DMS 273 (cell line): ENCODE data around the gene GTSF1L.
A peak's percentile ranks its signal among the peaks of the same experiment; 100 is the strongest.

Experiments
- DNase-seq: peaks from one replicate; lab custom pipeline; 2025; ENCODE audit not compliant: unreplicated experiment; lab: John Stamatoyannopoulos, UW

The GTSF1L gene

DNA sequence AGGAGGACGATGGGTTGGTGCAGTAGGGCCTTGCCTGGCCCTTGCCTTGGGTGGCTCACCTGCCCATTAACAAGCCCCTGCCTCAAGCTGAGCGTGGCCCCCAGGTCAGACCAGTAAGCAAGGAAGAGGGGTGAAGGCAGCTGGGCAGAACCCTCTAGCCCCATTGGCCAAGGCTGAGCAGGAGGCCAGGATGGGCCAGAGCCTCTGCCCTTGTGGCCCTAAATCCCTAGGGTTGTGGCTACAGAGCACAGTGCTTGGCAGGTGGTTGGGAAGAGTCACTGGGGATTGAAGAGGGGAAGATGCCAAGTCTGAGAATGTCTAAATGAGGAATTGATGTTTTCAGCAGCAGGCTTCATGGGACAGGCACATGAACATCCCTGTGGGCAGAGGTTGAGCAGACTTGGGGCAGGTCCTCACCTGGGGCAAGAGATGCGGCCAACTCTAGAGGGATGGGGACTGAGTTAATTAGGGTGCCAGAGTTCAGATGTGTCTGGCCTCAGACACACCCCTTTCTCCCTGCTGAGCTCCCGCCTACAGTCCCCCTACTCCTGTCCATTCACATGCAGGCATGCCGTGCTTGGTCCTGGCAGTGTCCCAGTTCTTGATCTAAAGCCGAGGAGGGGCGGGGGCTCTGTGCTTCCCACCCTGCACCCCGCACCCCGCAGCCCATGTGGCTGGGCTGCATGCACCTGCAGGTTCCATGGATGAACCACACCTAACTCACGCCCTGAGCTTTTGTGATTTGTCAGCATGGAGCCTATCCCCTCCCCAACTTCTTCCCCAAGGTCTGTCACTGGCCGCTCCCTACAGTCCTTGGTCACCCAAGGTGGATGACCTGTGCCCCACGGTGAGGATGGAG, 9.8 kb downstream of the GTSF1L start:
- DNase-seq = no peak

DNA sequence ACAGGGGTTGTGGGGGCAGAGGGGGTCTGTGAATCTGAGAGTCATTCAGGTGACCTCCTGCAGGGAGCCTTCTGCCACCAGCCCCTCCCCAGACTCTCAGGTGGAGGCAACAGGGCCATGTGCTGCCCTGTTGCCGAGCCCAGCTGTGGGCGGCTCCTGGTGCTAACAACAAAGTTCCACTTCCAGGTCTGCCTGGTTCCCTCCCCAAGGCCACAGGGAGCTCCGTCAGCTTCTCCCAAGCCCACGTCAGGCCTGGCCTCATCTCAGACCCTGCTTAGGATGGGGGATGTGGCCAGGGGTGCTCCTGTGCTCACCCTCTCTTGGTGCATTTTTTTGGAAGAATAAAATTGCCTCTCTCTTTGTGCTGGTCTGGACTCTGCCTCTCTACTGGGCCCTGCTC, 10.7 kb downstream of the GTSF1L start:
- DNase-seq = no peak

DNA sequence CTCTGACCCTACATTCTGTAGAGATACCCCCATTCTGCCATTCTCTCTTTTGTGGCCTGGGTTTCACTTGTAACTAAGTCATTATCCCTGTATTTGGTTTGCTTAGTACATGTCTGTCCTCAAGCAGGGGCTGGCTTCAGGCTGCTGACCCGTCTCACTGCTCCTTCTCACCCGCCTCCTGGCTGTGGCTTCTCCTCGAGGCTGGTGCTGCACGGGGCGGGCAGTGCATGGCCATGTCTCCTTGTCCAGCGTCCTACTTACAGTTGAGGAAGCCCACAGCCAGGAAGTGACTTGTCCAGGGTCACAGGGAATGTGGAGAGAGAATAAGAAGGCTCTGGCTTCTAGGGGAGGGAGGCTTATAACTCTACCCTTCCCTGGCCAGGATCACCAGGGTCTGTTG, 11.3 kb downstream of the GTSF1L start:
- no peak for DNase-seq

DNA sequence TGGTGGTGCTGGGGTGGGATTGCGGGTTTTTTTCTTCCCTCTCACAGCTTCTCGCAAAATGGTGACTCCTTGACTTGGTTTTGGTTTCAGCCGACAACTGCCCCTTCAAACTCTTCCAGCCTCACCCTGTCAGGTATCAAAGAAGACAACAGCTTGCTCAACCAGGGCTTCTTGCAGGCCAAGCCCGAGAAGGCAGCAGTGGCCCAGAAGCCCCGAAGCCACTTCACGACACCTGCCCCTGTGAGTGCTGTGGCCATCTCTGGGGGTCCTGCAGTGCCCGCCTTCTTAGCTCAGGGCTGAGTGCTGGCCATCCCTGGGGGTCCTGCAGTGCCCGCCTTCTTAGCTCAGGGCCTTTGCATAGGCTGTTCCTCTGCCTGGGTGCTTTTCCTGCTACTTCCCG, 11.8 kb downstream of the GTSF1L start:
- no peak for DNase-seq

DNA sequence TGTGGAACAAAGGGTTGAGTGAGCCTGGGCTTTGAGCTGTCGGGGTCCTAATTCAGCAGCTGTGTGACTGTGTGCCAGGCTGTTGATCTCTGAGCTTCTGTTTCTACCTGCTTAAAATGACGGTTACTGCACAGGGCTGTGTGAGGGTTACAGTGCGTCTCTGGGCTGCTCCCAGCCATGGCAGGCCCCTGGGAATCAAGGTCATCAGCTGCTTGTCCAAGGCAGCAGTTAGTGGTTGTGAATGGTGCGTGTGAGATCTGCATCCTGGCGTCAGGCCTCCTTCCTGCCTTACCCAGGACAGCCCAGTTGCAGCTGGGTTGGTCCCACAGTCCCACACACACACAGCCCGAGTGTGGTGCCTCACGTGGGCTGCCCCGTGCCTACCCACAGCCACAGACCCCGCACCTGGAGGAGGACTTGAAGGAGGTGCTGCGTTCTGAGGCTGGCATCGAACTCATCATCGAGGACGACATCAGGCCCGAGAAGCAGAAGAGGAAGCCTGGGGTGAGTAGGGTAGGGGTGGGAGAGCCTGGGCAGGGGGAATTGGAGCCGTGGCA, 15.6 kb downstream of the GTSF1L start:
- DNase-seq = no peak

DNA sequence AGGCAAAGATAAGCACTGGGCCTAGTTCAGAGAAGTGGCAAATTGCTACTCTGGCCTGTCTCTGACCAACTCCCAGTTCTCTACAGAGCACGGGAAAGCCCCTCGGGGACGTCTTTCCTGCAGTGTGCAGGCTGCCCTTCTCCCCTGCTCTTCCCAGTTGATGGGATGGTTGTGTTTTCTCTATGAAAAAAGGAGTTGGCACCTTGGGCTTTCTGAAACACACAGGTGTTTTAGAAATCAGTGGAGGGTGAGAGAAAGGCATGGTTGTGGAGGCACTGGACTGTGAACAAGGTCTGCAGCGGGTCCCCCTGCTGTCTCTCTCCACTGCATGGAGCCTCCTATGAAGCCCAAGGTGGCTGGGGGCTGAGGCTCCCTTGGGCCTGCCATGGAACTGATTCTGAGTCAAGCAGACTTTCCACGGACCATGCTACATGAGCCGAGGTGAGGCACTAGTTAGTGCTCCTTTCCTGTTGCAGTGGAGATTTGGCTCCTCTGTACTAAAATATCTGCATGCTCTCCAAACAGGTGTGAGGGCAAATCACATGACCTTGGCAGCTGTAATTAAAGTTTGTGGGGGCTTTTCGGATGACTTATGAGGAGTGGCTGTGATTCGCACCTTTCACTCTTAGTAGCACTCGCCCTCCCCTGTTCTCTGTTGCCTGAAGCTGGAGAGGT, 16.3 kb downstream of the GTSF1L start:
- no peak for DNase-seq

DNA sequence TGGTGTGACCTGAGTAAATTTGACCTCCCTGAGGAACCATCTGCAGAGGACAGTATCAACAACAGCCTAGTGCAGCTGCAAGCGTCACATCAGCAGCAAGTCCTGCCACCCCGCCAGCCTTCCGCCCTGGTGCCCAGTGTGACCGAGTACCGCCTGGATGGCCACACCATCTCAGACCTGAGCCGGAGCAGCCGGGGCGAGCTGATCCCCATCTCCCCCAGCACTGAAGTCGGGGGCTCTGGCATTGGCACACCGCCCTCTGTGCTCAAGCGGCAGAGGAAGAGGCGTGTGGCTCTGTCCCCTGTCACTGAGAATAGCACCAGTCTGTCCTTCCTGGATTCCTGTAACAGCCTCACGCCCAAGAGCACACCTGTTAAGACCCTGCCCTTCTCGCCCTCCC, 24.3 kb downstream of the GTSF1L start:
- DNase-seq = no peak

DNA sequence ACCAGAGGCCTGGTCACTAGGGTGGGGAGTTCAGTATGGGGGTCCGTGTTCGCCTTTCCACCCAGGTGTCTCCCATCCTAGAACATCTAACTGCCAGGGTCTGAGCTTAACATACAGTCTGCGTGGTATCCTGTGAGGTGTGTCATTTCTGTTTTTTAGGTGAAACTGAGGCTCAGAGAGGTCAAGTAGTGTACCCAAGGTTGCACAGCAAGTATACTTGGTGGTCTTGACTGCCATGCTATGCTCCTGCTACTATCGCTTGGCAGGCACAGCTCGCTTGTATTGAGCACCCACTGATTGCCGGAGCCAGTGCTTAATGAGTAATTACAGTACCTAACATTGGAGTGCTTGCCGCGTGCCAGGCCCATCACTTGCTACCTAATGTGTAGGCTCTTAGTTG, 26.2 kb downstream of the GTSF1L start:
- DNase-seq = no peak

DNA sequence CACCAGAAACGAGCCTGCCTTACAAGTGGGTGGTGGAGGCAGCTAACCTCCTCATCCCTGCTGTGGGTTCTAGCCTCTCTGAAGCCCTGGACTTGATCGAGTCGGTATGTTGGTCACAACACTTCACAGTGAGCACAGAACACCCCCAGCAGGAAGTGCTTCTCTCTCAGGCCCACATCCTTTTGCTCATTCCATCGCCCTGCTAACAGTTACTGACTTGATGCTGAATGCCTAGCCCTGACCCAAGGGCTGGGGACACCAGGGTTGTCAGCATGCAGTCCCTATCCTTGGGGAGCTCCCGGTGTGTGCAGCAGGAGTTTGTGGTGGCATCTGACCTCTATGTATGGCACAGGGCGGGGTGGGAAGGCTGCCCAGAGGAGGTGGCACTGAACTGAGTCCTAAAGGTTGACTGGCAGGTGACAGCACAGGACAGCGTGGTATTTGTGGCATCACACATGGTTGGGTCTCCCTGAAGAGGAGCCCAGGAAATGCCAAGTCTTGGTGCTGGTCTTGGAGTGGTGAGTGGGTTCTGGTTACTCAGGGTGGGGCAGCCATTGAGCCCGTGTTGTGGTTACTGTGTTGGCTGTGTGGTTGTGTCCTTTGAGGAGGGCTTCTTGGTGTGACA, 26.7 kb downstream of the GTSF1L start:
- DNase-seq = no peak

DNA sequence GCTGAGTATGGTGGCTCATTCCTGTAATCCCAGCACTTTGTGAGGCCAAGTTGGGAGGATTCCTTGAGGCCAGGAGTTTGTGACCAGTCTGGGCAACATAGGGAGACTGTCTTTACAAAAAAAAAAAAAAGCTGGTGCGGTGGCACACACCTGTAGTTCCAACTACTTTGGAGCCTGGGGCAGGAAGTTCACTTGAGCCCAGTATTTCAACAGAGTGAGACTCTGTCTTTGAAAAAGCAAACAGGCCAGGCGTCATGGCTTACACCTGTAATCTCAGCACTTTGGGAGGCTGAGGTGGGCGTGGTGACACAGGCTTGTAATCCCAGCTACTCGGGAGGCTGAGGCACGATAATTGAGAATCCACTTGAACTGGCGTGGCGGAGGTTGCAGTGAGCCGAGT, 31.2 kb downstream of the GTSF1L start:
- no peak for DNase-seq

DNA sequence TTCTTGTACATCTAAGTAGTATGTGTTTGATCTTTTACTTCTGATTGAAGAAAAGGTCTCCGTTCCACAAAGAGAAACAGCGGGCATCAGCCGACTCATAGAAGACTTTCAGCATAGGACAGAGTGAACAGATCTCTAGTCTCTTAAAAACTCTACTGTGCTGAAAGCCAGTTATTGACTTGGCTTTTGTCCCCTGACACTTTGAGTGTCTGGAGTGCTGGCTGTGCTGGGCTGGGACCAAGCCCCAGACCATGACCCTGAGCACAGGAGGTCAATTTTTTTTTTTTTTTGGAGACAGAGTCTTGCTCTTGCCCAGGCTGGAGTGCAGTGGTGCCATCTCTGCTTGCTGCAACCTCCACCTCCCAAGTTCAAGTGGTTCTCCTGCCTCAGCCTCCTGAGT, 32.0 kb downstream of the GTSF1L start:
- DNase-seq = no peak

DNA sequence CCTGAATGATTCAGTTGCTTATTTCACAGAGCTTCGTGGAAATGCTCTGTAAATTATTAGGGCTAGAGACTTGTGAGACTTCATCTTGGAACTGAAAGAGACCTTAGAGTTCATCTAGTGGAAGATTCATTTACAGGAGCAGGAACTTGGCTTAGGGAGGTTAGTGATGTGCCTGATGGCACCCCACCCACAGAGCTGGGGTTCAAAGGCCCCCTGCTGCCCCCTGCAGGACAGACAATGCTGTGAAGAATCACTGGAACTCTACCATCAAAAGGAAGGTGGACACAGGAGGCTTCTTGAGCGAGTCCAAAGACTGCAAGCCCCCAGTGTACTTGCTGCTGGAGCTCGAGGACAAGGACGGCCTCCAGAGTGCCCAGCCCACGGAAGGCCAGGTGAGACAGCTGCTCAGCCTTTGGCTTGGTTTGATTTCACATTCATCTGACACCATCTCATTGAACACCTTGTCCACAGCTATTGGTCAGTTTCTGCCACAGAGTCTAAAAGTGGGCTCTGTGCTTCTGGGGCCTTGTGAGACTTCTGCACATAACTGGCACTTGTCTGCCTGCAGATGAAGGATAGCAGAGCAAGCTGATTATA, 34.8 kb downstream of the GTSF1L start:
- DNase-seq = peak; percentile 81

DNA sequence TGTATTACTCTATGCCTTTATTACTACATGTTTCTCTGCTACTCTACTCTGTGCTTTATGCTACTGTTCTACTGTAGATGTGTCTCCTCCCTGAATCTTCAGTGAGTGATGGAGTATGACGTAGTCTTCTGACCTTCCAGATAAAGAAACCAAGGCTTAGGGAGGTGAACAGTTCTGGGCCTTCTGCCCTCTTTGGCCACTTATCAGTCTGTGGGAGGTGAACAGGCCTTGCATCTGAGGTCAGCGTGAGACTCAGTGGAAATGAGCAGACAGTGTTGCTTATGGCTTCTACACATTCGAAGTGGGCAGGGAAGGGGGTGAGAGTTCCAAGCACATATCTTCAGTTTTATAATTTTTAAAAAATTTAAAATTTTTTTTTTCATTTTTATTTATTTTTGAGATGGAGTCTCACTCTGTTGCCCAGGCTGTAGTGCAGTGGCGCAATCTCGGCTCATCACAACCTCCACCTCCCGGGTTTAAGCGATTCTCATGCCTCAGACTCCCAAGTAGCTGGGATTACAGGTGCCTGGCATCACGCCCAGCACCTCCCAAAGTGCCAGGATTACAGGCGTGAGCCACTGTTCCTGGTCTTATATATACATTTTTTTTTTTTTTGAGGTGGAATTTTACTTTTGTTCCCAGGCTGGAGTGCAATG, 35.7 kb downstream of the GTSF1L start:
- DNase-seq = no peak

DNA sequence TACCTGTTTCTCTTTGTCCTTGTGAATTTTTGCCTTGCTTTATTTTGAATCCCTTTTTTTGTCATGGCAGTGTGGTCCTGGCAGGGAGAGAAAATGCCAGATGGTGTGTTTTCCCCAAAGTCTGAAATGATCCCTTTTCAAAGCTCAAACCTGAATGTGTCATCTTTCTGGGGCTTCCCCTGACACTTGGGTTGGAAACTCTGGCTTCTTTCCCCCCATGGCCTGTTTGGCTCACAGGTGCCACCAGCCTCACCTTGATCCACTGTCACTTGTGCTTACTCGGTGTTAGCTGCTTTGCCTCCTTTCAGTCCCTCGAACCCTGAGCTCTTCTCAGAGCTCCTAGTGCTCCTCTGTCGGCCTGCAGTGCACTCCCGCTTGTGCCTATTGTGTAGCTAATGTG, 37.6 kb downstream of the GTSF1L start:
- DNase-seq = no peak

DNA sequence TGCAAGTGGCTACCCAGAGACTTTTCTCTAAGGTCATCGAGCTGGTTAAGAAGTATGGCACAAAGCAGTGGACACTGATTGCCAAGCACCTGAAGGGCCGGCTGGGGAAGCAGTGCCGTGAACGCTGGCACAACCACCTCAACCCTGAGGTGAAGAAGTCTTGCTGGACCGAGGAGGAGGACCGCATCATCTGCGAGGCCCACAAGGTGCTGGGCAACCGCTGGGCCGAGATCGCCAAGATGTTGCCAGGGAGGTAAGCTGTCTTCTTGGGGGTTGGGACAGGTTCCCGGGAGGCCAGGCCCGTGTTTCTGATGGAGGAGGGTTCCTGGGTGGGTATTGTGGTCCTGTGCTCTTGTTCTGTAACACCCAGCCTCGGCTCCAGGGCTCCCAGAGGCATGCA, 40.0 kb downstream of the GTSF1L start:
- no peak for DNase-seq

DNA sequence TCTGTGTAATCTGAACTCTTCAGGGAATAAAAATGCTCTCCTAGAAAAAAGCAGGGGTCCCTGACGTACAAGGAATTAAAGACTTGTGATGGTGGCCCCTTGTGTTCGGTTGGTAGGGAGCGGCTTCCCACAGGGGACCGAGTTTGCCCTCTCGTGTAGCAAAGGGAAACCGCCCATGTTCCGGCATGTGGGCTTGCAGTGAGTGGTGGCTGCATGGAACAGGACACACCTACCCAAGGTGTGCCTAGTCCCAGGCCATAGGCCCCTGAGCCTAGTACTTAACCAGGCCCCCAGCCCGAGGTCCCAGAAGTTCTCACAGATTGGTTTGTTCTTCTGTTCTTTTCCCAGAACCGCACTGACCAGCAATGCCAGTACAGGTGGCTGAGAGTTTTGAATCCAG, 44.4 kb downstream of the GTSF1L start:
- DNase-seq = no peak

DNA sequence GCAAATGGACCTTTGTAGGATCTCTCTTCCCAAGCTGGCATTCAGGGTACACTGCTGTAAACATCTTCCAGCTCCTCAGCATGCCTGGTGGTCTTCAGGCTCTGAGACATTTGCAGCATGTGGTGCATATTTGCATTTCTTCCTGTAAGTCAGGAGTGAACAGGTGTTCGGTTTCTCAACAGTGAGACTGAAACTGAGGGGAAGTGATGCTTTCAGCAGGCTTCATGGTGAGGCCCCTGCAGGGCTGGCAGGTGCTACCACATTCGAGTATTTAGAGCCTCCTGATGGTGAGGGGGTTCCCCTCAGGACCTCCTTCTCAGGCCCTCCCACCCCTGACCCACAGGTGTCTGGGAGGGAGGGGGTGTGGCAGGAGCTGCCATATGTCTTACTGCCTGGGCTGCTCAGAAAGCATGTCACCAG, 44.8 kb downstream of the GTSF1L start:
- DNase-seq = peak; percentile 80

DNA sequence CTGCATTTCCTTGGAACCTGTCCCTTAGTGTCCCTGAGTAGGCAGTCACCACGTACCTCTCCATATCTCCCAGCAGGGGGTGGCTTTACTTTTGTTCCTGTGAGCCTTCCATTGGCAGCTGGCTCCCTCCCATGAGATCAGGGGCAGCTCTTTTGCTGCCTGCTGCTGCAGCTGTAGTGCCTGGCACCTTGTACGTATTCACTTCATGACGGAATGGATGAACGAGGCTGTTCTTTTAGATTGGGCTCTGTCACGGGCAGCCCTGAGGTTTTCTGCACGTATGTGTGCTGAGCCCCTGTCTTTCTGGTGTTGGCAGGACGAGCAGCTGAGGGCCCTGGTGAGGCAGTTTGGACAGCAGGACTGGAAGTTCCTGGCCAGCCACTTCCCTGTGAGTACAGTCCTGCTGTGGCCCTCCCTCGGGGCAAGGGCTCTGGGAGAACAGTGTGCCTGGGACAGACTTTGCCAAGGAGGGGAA, 45.3 kb downstream of the GTSF1L start:
- DNase-seq = peak; percentile 90

DNA sequence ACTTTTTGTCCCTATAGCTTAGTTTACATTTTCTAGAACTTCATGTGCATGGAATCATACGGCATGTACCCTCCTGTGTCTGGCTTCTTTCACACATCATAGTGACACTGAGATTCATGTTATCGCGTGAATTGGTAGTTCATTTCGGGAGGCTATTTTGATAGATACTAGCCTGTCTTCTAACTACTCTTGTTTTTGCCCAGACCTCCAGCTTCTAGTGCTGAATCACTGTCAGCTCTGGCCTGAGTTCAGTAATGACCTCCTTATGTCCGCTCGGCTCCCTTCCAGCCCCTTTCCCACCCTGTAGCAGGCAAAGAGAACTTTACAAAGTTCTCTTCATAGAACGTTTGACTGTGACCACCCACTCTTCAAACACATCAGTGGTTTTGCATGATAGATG, 45.8 kb downstream of the GTSF1L start:
- DNase-seq = no peak

DNA sequence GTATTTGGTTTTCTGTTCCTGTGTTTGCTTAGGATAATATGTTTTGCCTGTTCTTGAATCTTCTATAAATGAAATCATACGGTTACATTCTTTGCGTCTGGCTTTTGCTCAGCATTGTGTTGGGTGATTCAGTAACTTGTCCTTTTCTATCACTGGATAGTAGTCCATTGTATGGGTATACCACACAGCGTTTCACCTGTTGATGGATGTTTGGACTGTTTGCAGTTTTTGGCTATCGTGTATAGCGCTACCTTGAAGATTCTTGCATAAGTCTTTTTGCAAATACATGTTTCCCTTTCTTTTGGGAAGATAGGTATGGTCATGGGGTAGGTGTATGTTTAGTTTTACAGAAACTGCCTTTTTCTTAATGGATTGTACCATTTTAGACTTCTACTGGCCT, 50.4 kb downstream of the GTSF1L start:
- DNase-seq = no peak
